Transverse colon (tissue), 4 donors: ENCODE results near the gene AMPD3.

Source experiments
- EP300 ChIP-seq: sonication (generic); formaldehyde crosslinking; IDR thresholded peaks from one replicate; pipeline ENCODE4 v1.6.1; 2017; ENCODE audit warnings: antibody characterized with exemption, low read depth
- POLR2AphosphoS5 ChIP-seq, 3 donors: sonication (generic); formaldehyde crosslinking; IDR thresholded peaks; one replicate each; pipeline ENCODE4 v1.6.1; 2016; ENCODE audit warnings: antibody characterized with exemption in 3 of 3
- TF ChIP-seq, protein P1 (sequence below), 5 experiments: fragments of 200-600 bp in 3 of 5; fragments of 450-650 bp in 2 of 5; sonication (generic) in 3 of 5; IDR thresholded peaks; 1 replicate in 2 of 5; 2 replicates in 3 of 5; pipeline ENCODE4 v1.5.1; 2016 to 2017; ENCODE audit warnings: antibody characterized with exemption in 5 of 5, inconsistent platforms in 3 of 5, mild to moderate bottlenecking in 2 of 5, moderate library complexity in 1 of 5

DNA sequence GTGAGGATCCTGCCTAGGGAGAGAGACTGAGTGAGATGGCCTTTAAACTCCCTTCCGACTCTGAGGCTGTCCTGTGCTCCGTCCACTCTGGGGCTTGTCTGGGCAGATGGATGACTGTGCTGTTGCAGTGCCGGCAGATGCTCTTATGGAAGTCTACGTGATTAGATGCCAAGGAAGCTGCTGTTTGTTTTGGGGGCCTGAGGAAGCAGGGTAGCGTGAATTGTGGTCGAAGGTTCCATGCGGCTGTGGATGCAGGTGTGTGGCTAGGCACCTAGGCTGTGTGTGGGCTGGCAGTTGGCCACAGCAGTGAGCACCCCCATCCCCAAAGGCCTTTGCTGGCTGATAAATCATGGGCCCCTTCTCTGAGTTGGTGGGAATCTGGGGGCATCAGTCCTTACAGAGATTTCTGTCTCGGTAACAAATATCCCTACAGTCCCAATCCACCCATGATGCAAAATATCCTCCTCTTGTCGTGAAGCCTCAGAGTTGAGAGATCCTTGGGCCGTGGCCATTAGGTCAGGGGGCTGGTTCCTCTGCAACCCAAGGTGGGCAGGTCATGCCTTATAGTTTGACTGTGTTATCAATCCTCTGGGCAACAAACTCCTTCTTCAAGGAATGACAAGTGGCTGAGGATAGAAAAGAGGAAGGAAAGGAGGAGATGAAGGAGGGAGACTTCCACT, 31.2 kb downstream of the AMPD3 start:
- TF ChIP-seq, protein P1, sequence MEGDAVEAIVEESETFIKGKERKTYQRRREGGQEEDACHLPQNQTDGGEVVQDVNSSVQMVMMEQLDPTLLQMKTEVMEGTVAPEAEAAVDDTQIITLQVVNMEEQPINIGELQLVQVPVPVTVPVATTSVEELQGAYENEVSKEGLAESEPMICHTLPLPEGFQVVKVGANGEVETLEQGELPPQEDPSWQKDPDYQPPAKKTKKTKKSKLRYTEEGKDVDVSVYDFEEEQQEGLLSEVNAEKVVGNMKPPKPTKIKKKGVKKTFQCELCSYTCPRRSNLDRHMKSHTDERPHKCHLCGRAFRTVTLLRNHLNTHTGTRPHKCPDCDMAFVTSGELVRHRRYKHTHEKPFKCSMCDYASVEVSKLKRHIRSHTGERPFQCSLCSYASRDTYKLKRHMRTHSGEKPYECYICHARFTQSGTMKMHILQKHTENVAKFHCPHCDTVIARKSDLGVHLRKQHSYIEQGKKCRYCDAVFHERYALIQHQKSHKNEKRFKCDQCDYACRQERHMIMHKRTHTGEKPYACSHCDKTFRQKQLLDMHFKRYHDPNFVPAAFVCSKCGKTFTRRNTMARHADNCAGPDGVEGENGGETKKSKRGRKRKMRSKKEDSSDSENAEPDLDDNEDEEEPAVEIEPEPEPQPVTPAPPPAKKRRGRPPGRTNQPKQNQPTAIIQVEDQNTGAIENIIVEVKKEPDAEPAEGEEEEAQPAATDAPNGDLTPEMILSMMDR (IDR thresholded peaks at IDR 0.05), result no peak
- TF ChIP-seq POLR2AphosphoS5 (IDR thresholded peaks at IDR 0.05) (no peak), EP300 (no peak)
